Neural cell (in vitro differentiated cells): Measurements from ENCODE around the gene EPAS1. TPM values are rescaled to one million over a fixed set of nuclear protein-coding genes. Genes with fewer than 3 reads are reported as not detected.

ENCODE experiments used
- H2AFZ ChIP-seq: fragments of 200-600, 300-800 bp; sonication (generic), shearing (Covaris generic); 2 replicates; pipeline ENCODE4 v1.6.0; 2014; ENCODE audit warnings: low read depth, mild to moderate bottlenecking, antibody characterized with exemption, low read length, moderate library complexity
- H3F3A ChIP-seq: fragments of 200-600 bp; shearing (Covaris generic); 2 replicates; pipeline ENCODE4 v1.6.1; 2016; ENCODE audit warnings: mild to moderate bottlenecking, moderate library complexity, mixed read lengths, antibody characterized with exemption, low read length; ENCODE audit not compliant: insufficient read depth, poor library complexity, severe bottlenecking
- H3K27ac ChIP-seq: fragments of 200-600, 300-800 bp; sonication (generic), shearing (Covaris generic); 2 replicates; pipeline ENCODE4 v1.5.1; 2014; ENCODE audit warnings: mild to moderate bottlenecking, low read length, moderate library complexity
- H3K27me3 ChIP-seq: fragments of 300-800, 200-600 bp; sonication (generic), shearing (Covaris generic); 2 replicates; pipeline ENCODE4 v1.6.0; 2014; ENCODE audit warnings: mild to moderate bottlenecking, low read depth, low read length, moderate library complexity; ENCODE audit not compliant: insufficient read depth
- H3K36me3 ChIP-seq: fragments of 300-800, 200-600 bp; sonication (generic), shearing (Covaris generic); 2 replicates; pipeline ENCODE4 v1.5.1; 2014; ENCODE audit warnings: mild to moderate bottlenecking, antibody characterized with exemption, low read length, moderate library complexity; ENCODE audit not compliant: insufficient read depth
- H3K4me2 ChIP-seq: fragments of 300-800, 200-600 bp; sonication (generic), shearing (Covaris generic); 2 replicates; pipeline ENCODE4 v1.6.0; 2014; ENCODE audit warnings: mild to moderate bottlenecking, low read length
- H3K4me3 ChIP-seq: fragments of 300-800, 200-600 bp; sonication (generic), shearing (Covaris generic); 2 replicates; pipeline ENCODE4 v1.5.1; 2014; ENCODE audit warnings: mild to moderate bottlenecking, low read length, moderate library complexity
- H3K79me2 ChIP-seq: fragments of 200-600 bp; shearing (Covaris generic); replicated peaks from 2 replicates; pipeline ENCODE4 v1.6.0; 2014; ENCODE audit warnings: mild to moderate bottlenecking, low read length, moderate library complexity; ENCODE audit not compliant: insufficient read depth
- H3K9ac ChIP-seq: fragments of 300-800, 200-600 bp; sonication (generic), shearing (Covaris generic); 2 replicates; pipeline ENCODE4 v1.6.1; 2016; ENCODE audit warnings: mild to moderate bottlenecking, low read length, mixed read lengths
- H3K9me2 ChIP-seq: fragments of 200-600 bp; shearing (Covaris generic); 2 replicates; pipeline ENCODE4 v1.6.1; 2016; ENCODE audit warnings: mild to moderate bottlenecking, low read length, mixed read lengths; ENCODE audit not compliant: insufficient read depth
- H3K9me3 ChIP-seq: fragments of 200-600, 300-800 bp; sonication (generic), shearing (Covaris generic); 2 replicates; pipeline ENCODE4 v1.6.1; 2016; ENCODE audit warnings: mild to moderate bottlenecking, mixed run types, low read length, moderate library complexity, mixed read lengths
- H4K20me1 ChIP-seq: fragments of 200-600 bp; shearing (Covaris generic); 2 replicates; pipeline ENCODE4 v1.6.1; 2016; ENCODE audit warnings: mild to moderate bottlenecking, mixed run types; ENCODE audit not compliant: insufficient read depth
- CTCF ChIP-seq: fragments of 450-650 bp; IDR thresholded peaks from 2 replicates; pipeline ENCODE4 v1.5.1; 2014; ENCODE audit warnings: antibody characterized with exemption, mild to moderate bottlenecking, moderate library complexity; ENCODE audit not compliant: poor library complexity, severe bottlenecking
- EP300 ChIP-seq: fragments of 450-650 bp; conservative IDR thresholded peaks from 2 replicates; pipeline ENCODE4 v1.6.1; 2014; ENCODE audit warnings: antibody characterized with exemption, mild to moderate bottlenecking, moderate library complexity; ENCODE audit not compliant: poor library complexity, severe bottlenecking
- EZH2 ChIP-seq: fragments of 200-600, 300-800 bp; shearing (Covaris generic), sonication (generic); IDR thresholded peaks from 2 replicates; pipeline ENCODE4 v1.6.1; 2014; ENCODE audit warnings: antibody characterized with exemption, low read length, borderline replicate concordance, mild to moderate bottlenecking; ENCODE audit not compliant: insufficient read depth, poor library complexity, severe bottlenecking
- MXI1 ChIP-seq: fragments of 450-650 bp; conservative IDR thresholded peaks from 2 replicates; pipeline ENCODE4 v1.6.1; 2014; ENCODE audit warnings: antibody characterized with exemption, mild to moderate bottlenecking; ENCODE audit not compliant: poor library complexity, severe bottlenecking
- POLR2AphosphoS5 ChIP-seq: IDR thresholded peaks from 2 replicates; pipeline ENCODE4 v1.6.1; 2012
- RAD21 ChIP-seq: fragments of 450-650 bp; conservative IDR thresholded peaks from 2 replicates; pipeline ENCODE4 v1.6.1; 2014; ENCODE audit warnings: antibody characterized with exemption, mild to moderate bottlenecking, moderate library complexity
- REST ChIP-seq: IDR thresholded peaks from 2 replicates; pipeline ENCODE4 v1.6.1; 2012; ENCODE audit warnings: borderline replicate concordance
- SMC3 ChIP-seq: fragments of 450-650 bp; conservative IDR thresholded peaks from 2 replicates; pipeline ENCODE4 v1.6.1; 2014; ENCODE audit warnings: antibody characterized with exemption, mild to moderate bottlenecking, moderate library complexity; ENCODE audit not compliant: poor library complexity
- TAF1 ChIP-seq: IDR thresholded peaks from 2 replicates; pipeline ENCODE4 v1.6.1; 2012; ENCODE audit warnings: low read depth
- polyA plus RNA-seq: library from polyadenylated mRNA; depleted of rRNA; stranded (reverse); fragments of >200 nt; gene quantifications from 2 replicates; pipeline ENCODE4 v1.2.3, GENCODE V29; 2014

The EPAS1 gene
- polyA plus RNA-seq, 1 donor from 2014 or later: not detected

- H3K27ac ChIP-seq: no peak overlapping the region
- H3K4me3 ChIP-seq: no peak overlapping the region
- no peak overlapping the region for H3K9ac ChIP-seq
- no peaks in the 10 kb centered on the region for H3K36me3 ChIP-seq
- no peaks in the 10 kb centered on the region for H3F3A ChIP-seq
- no peaks in the 10 kb centered on the region for H3K79me2 ChIP-seq
- H3K27me3 ChIP-seq: no peaks in the 10 kb centered on the region
- H3K9me2 ChIP-seq: no peaks in the 10 kb centered on the region
- H3K4me2 ChIP-seq: no peak overlapping the region
- TF ChIP-seq SMC3: no peak
- no peak for TF ChIP-seq RAD21
- TF ChIP-seq CTCF: no peak
- TF ChIP-seq POLR2AphosphoS5: no peak
- no peak for TF ChIP-seq TAF1
- TF ChIP-seq EP300: no peak
- no peak for TF ChIP-seq MXI1
- TF ChIP-seq REST: no peak
- TF ChIP-seq EZH2: no peak
- H3K9me3 ChIP-seq: no peaks in the 10 kb centered on the region
- no peak overlapping the region for H2AFZ ChIP-seq
- no peaks in the 10 kb centered on the region for H4K20me1 ChIP-seq
These were observed 137.7 kb downstream of the EPAS1 start for GRCh38 chr2:46434851-46435273.

DNA sequence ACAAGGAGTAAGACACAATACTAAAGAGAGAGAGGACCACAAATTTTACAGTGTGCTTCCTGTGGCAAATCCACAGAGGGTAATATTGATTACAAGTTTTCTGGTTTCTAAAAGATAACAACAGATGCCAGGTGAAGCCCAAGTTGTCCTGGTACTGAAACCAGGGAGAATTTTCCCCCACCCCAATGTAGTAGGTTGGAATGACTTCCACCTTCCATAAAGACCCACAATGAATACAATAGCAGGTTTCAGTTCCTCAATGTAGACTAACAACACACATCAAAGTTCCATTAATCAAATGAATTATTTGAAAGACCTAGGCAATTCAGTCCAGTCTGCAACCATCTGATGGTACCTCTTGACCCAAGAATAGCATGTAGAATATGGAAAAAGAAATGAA, 138.1 kb downstream of the EPAS1 start:
- Histone ChIP-seq H3K9me3 (no peaks in the 10 kb centered on the region), H2AFZ (no peak overlapping the region), H3K9me2 (no peaks in the 10 kb centered on the region), H3K4me3 (no peak overlapping the region), H3K36me3 (no peaks in the 10 kb centered on the region), H3K27me3 (no peaks in the 10 kb centered on the region), H4K20me1 (no peaks in the 10 kb centered on the region), H3K79me2 (no peaks in the 10 kb centered on the region), H3F3A (no peaks in the 10 kb centered on the region), H3K4me2 (no peak overlapping the region), H3K9ac (no peak overlapping the region), H3K27ac (no peak overlapping the region)
- TF ChIP-seq POLR2AphosphoS5: no peak
- no peak for TF ChIP-seq RAD21

GRCh38 chr2:46435796-46436360, 138.7 kb downstream of the EPAS1 start:
- Histone ChIP-seq H3K36me3 (no peaks in the 10 kb centered on the region), H3F3A (no peaks in the 10 kb centered on the region), H4K20me1 (no peaks in the 10 kb centered on the region), H3K27me3 (no peaks in the 10 kb centered on the region), H3K9me2 (no peaks in the 10 kb centered on the region), H3K4me2 (no peak overlapping the region), H3K9me3 (no peaks in the 10 kb centered on the region), H3K79me2 (no peaks in the 10 kb centered on the region), H3K4me3 (no peak overlapping the region), H3K27ac (no peak overlapping the region), H2AFZ (no peak overlapping the region), H3K9ac (no peak overlapping the region)
- TF ChIP-seq REST: no peak
- no peak for TF ChIP-seq TAF1
